Neural progenitor cell (in vitro differentiated cells): ENCODE data around the gene OR2M4.

Experiments used
- EZH2 ChIP-seq: fragments of 200-600 bp; sonication (generic); IDR thresholded peaks from 2 replicates; pipeline ENCODE4 v1.6.1; 2017; ENCODE audit warnings: antibody characterized with exemption, mild to moderate bottlenecking, moderate library complexity
- EZH2phosphoT487 ChIP-seq: fragments of 200-600 bp; sonication (generic); IDR thresholded peaks from 2 replicates; pipeline ENCODE4 v1.6.1; 2017; ENCODE audit warnings: antibody characterized with exemption
- TF ChIP-seq, protein P1 (sequence below): fragments of 200-600 bp; sonication (generic); IDR thresholded peaks from 2 replicates; pipeline ENCODE4 v1.5.1; 2017; ENCODE audit warnings: antibody characterized with exemption, mild to moderate bottlenecking

- TF ChIP-seq, protein P1, sequence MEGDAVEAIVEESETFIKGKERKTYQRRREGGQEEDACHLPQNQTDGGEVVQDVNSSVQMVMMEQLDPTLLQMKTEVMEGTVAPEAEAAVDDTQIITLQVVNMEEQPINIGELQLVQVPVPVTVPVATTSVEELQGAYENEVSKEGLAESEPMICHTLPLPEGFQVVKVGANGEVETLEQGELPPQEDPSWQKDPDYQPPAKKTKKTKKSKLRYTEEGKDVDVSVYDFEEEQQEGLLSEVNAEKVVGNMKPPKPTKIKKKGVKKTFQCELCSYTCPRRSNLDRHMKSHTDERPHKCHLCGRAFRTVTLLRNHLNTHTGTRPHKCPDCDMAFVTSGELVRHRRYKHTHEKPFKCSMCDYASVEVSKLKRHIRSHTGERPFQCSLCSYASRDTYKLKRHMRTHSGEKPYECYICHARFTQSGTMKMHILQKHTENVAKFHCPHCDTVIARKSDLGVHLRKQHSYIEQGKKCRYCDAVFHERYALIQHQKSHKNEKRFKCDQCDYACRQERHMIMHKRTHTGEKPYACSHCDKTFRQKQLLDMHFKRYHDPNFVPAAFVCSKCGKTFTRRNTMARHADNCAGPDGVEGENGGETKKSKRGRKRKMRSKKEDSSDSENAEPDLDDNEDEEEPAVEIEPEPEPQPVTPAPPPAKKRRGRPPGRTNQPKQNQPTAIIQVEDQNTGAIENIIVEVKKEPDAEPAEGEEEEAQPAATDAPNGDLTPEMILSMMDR, result no peak
- TF ChIP-seq EZH2, result no peak
- no peak for TF ChIP-seq EZH2phosphoT487
Observed at GRCh38 chr1:248189026-248189425, 42.2 kb upstream of the OR2M4 start.
